GM12873 (cell line): Measurements from ENCODE around the gene CACTIN.

Experiments
- TF ChIP-seq, protein P1 (sequence below): IDR thresholded peaks from 2 replicates; pipeline ENCODE4 v1.5.1; 2012; ENCODE audit warnings: low read depth, mild to moderate bottlenecking, moderate library complexity, low read length, control low read depth; ENCODE audit not compliant: insufficient read depth; ENCODE audit errors: missing control alignments

Gene CACTIN

DNA sequence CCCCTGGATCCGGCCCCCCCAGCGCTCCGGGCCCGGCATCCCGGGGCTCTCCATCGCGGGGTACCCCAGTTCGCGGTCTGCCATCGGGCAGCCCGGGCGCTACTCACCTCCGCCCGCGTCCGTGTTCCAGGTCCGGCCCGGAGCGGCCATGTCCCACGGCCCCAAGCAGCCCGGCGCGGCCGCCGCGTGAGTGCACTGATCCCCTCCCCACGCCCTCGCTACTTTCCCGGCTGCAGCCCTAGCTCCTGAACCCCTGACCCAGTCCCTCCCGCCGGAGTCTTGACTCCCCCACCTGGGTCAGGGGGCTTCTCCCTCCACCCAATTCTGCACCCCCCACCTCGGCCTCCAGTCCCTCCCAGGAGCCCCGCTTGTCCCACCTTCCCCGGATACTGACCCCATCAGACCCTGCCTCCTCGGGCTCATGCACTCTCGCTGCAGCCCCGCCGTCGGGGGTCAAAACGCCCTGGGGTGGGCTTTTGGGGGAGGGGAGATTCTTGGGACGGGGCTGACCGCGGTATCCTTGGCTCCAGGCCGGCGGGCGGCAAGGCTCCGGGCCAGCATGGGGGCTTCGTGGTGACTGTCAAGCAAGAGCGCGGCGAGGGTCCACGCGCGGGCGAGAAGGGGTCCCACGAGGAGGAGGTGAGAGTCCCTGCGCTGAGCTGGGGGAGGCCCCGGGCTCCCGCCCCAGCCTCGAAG is 53.3 kb downstream of the CACTIN start:
- TF ChIP-seq, protein P1, sequence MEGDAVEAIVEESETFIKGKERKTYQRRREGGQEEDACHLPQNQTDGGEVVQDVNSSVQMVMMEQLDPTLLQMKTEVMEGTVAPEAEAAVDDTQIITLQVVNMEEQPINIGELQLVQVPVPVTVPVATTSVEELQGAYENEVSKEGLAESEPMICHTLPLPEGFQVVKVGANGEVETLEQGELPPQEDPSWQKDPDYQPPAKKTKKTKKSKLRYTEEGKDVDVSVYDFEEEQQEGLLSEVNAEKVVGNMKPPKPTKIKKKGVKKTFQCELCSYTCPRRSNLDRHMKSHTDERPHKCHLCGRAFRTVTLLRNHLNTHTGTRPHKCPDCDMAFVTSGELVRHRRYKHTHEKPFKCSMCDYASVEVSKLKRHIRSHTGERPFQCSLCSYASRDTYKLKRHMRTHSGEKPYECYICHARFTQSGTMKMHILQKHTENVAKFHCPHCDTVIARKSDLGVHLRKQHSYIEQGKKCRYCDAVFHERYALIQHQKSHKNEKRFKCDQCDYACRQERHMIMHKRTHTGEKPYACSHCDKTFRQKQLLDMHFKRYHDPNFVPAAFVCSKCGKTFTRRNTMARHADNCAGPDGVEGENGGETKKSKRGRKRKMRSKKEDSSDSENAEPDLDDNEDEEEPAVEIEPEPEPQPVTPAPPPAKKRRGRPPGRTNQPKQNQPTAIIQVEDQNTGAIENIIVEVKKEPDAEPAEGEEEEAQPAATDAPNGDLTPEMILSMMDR, result no peak

DNA sequence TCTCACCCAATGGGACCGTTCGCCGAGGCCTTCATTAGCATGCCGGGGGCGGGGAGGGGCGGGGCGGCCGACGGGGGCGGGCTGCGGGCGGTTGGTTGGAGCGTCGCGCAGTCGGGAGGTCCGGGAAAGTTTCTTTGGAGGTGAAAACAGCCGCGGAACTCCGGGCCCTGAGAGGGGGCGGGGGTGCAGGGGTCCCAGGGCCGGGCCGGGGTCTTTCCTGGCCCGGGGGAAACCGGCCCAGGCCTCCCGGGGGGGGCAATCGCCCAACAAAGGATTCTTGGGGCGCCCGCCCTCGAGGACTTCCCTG is 53.8 kb downstream of the CACTIN start, which contains the start of gene HMG20B:
TSS of gene HMG20B (plus strand) at position 90 of the 307 bp plus-strand sequence. CDS start 366 bp downstream, outside the sequence.
- TF ChIP-seq, protein P1, result no peak

DNA sequence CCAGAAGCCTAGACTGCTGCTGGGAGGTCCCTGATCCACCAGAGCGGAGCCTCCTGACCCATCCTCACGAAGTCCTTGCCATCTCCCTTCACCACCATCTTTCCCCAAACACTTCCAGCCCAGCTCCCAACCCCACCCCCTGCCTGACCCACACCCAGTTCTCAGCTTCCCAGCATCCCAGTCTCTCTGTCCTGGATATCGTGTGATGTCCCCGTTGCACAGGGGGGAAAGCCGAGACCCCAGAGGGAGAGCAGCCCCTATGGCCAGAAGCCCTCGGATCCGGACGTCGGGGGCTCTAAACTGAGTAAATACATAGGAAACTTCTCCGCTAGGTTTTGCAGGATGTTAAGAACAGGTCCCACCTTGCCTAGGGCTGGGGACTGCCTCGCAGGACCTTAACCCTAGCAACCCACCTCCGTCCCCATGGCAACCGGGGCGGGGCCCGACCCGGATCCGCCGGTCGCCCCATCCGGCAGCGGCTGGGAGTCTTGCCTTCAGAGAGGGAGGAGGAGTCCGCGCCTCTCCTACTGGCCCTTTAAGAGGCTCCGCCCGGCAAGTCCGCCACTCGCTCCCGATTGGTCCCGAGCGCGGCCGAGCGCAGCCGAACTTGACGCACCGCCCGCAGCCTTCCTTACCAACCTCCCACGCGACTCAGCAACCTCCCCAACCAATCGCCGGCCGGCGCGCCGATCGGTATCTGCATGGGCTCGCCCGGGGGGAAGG is 54.3 kb downstream of the CACTIN start:
- TF ChIP-seq, protein P1, result no peak

DNA sequence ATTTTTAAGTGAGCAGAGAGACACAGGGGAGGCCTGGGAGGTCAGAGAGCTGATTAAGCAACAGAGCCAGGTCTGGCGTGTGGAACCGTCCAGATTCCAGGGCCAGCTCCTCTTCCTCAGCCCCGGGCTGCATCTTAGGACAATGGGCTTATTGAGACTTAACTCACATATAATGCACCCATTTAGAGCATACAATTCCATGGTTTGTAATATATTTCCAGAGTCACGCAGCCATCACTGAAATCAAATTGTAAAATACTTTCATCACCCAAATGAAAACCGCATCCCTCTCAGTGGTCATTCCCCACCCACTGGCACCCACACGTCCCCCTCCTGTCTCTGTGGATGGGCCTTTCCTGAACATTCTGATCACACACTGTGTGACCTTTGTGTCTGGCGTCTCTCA is 56.0 kb downstream of the CACTIN start:
- TF ChIP-seq, protein P1, result no peak

DNA sequence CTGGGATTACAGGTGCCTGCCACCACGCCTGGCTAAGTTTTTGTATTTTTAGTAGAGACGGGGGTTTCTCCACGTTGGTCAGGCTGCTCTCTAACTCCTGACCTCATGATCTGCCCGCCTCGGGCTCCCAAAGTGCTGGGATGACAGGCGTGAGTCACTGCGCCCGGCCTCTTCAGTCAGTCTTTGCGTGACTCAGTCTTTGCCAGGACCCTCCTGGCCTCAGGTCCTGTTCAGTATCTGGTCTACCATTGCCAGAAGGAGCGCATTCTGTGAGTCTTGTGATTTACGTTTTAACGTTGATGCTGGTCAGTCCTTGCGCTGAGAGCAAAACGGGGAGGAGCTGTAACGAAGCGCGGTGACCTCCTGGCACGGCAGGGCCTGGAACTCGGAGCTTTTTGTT is 61.5 kb downstream of the CACTIN start:
- TF ChIP-seq, protein P1, result no peak

DNA sequence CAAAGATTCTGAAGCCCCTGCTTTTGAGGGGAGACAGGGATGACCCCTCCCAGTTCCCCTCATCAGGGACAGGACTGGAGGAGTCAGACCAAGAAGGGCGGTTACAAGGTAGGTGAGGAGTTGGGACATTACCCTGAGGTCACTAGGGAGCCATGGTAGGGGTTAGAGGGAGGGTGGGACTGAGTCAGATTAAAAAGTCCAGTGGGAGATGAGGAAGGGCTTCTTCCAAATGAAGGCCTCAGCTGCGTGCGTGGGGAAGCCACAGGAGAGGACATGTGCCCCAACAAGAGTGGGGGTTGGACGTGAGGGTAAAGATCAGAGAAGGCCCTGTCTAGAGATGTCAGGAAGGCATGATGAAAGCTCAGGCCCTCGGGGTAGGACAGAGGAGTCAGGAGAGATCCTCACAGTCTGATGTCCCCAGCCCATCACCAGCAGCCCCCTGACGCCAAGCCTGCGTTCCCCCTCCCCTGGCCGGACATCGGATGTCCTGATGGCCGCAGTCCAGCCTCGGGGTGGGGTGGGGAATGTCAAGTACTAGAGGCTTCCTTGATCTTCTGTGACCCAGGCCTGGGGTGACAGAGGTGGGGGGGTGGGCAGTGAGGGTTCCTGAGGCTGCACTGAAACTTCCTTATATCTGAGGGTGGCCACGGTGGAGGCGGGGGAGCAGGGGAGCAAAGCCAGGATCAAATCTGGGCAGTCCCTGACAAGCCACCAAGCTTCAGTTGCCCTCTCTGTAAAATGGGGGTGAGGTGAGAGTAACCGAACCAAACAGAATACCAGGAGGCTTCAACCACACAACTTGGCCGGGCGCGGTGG is 62.7 kb downstream of the CACTIN start:
- TF ChIP-seq, protein P1, result no peak
